BJ (cell line): Measurements from ENCODE around the gene MVB12B. TPM values are rescaled to one million over a fixed set of nuclear protein-coding genes. Genes with fewer than 3 reads are reported as not detected.

Experiments used
- CTCF ChIA-PET: fragments of 350-600 bp; formaldehyde crosslinking; extraction: SDS; loops from one replicate; lab custom pipeline; 2021; ENCODE audit warnings: antibody characterized with exemption, inconsistent platforms; lab: Yijun Ruan, JAX
- POLR2A ChIA-PET: fragments of 300-600 bp; sonication (Branson Sonifier 250); formaldehyde crosslinking; extraction: SDS; loops from one replicate; lab custom pipeline; 2021; ENCODE audit warnings: antibody characterized with exemption; lab: Charles Lee
- DNase-seq: peaks from one replicate; pipeline ENCODE4 v3.0.0-alpha.2; 2011; ENCODE audit warnings: low read depth
- H3K27me3 ChIP-seq: 2 replicates; pipeline ENCODE4 v1.6.0; 2011; ENCODE audit warnings: low read length; ENCODE audit not compliant: control insufficient read depth, insufficient read depth
- H3K36me3 ChIP-seq: 2 replicates; pipeline ENCODE4 v1.5.1; 2011; ENCODE audit warnings: low read length; ENCODE audit not compliant: control insufficient read depth, insufficient read depth
- H3K4me3 ChIP-seq: 2 replicates; pipeline ENCODE4 v1.5.1; 2011; ENCODE audit warnings: low read depth, mild to moderate bottlenecking, control low read depth, low read length
- CTCF ChIP-seq: IDR thresholded peaks from 2 replicates; pipeline ENCODE4 v1.5.1; 2011; ENCODE audit warnings: low read depth, mild to moderate bottlenecking, control low read depth, inconsistent platforms, low read length, moderate library complexity; ENCODE audit not compliant: insufficient read depth
- polyA plus RNA-seq: library from polyadenylated mRNA; depleted of rRNA; stranded (reverse); fragments of >200 nt; gene quantifications from 2 replicates; pipeline ENCODE4 v1.2.3, GENCODE V29; 2011

MVB12B gene
- polyA plus RNA-seq, 1 experiment = 2.7 TPM

GRCh38 chr9:126354887-126355770 is 28.5 kb downstream of the MVB12B start:
- no peak for TF ChIP-seq CTCF
- CTCF ChIA-PET = interaction anchor here (0.6 to 0.7 kb wide), 2 partner anchors 22 to 45 kb away, joined by 3 read pairs; no protein-coding TSS in a partner anchor
- DNase-seq = no peak
- POLR2A ChIA-PET = no interaction called here
- H3K36me3 ChIP-seq = no peaks in the 10 kb centered on the region
- H3K27me3 ChIP-seq = no peaks in the 10 kb centered on the region
- H3K4me3 ChIP-seq = no peak overlapping the region

- Histone ChIP-seq H3K36me3 (no peaks in the 10 kb centered on the region), H3K27me3 (no peaks in the 10 kb centered on the region), H3K4me3 (no peak overlapping the region)
- CTCF ChIA-PET = no interaction called here
- no peak for DNase-seq
- POLR2A ChIA-PET = no interaction called here
- TF ChIP-seq CTCF = no peak
These were observed 30.4 kb downstream of the MVB12B start for GRCh38 chr9:126357074-126357473.

- CTCF ChIA-PET = no interaction called here
- POLR2A ChIA-PET = no interaction called here
- Histone ChIP-seq H3K4me3 (no peak overlapping the region), H3K36me3 (no peaks in the 10 kb centered on the region), H3K27me3 (no peaks in the 10 kb centered on the region)
- DNase-seq = no peak
- TF ChIP-seq CTCF = no peak
These were observed 33.4 kb downstream of the MVB12B start for GRCh38 chr9:126360073-126360472.

GRCh38 chr9:126361810-126362238 is 35.2 kb downstream of the MVB12B start:
- CTCF ChIA-PET = no interaction called here
- DNase-seq = no peak
- no peak for TF ChIP-seq CTCF
- H3K4me3 ChIP-seq = no peak overlapping the region
- no peaks in the 10 kb centered on the region for H3K36me3 ChIP-seq
- POLR2A ChIA-PET = no interaction called here
- H3K27me3 ChIP-seq = no peaks in the 10 kb centered on the region

GRCh38 chr9:126363250-126363649 is 36.6 kb downstream of the MVB12B start:
- no peaks in the 10 kb centered on the region for H3K36me3 ChIP-seq
- no peak overlapping the region for H3K4me3 ChIP-seq
- H3K27me3 ChIP-seq = no peaks in the 10 kb centered on the region
- DNase-seq = no peak
- ChIA-PET CTCF (no interaction called here), POLR2A (interaction anchor here (0.5 kb wide), 1 partner anchor 10 kb away, joined by 3 read pairs; no protein-coding TSS in a partner anchor)
- TF ChIP-seq CTCF = no peak
